Measurements from ENCODE around the gene IFNL1.
"Not testable (repeated sequence)": the region's sequence is repeated elsewhere in the genome, so short reads cannot be mapped to it uniquely, and the experiment has no call there.

- not testable (repeated sequence) for TF ChIP-seq JUNB (IDR thresholded peaks at IDR 0.05); BHLHE40 (IDR thresholded peaks at IDR 0.05; ENCODE audit: low read depth, low read length); CTCF (IDR thresholded peaks at IDR 0.05); SREBF2 (IDR thresholded peaks at IDR 0.05)
Measured at GRCh38 chr19:39269369-39269768, 26.8 kb upstream of the IFNL1 start.
